Measurements from ENCODE around the gene LBH.
A peak's percentile ranks its signal among the peaks of the same experiment; 100 is the strongest.

DNA sequence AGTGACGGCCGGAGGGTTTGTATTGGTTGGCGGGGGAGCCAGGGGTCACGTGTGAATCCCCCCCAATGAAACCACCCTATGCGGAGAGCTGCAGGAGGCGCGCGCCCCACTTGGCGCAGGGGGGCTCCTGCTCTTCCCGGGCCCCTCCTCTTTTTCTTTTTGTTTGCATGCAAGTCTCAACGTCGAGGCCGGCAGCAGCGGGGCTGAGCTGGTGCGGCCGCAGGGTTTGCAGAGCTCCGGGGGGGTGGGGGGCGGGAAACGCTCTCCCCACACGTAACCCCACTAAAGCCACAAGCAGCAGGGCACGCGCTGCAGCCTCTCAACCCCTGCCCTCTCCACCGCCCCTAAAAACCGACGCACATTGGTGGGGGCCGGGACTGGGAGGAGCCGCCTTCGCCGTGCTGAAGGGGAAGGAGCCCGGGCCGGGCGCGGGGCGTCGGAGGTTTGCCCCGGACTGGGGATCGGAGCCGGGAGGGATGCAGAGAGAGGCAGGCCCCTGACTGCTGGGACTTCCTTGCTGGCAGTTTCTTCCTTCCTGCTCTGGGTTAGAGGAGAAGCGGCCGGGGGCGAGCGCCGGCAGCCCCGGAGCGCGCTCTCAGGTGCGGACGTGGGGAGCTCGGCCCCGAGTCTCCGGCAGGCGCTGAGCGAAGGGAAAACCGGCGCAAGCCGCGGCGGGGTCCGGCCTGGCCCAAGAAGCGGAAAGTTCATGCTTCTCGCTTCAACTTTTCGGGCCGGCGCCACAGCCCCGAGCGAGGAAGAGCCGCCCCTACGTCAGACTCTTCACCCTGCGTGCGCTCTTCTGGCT lies 864 bp downstream of the LBH start:
- TF ChIP-seq, protein P1, sequence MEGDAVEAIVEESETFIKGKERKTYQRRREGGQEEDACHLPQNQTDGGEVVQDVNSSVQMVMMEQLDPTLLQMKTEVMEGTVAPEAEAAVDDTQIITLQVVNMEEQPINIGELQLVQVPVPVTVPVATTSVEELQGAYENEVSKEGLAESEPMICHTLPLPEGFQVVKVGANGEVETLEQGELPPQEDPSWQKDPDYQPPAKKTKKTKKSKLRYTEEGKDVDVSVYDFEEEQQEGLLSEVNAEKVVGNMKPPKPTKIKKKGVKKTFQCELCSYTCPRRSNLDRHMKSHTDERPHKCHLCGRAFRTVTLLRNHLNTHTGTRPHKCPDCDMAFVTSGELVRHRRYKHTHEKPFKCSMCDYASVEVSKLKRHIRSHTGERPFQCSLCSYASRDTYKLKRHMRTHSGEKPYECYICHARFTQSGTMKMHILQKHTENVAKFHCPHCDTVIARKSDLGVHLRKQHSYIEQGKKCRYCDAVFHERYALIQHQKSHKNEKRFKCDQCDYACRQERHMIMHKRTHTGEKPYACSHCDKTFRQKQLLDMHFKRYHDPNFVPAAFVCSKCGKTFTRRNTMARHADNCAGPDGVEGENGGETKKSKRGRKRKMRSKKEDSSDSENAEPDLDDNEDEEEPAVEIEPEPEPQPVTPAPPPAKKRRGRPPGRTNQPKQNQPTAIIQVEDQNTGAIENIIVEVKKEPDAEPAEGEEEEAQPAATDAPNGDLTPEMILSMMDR (optimal IDR thresholded peaks at IDR 0.05 in 1 of 3, IDR thresholded peaks at IDR 0.05 in 1 of 3, conservative IDR thresholded peaks at IDR 0.05 in 1 of 3; ENCODE audit: extremely low read depth in 1 of 3, insufficient read depth in 2 of 3, low read length in 3 of 3) = no peak
- peak; percentile 61 for TF ChIP-seq EZH2 (IDR thresholded peaks at IDR 0.05; ENCODE audit: low read length)
